GM18907 (cell line): ENCODE data around the gene DSG2.
"Not testable (repeated sequence)": the region's sequence is repeated elsewhere in the genome, so short reads cannot be mapped to it uniquely, and the experiment has no call there.

Source experiments
- ATAC-seq: cut with Tn5 transposase; IDR thresholded peaks from one replicate; pipeline ENCODE4 v1.9.1; 2021; ENCODE audit warnings: mild to moderate bottlenecking, moderate library complexity; ENCODE audit not compliant: unreplicated experiment

The DSG2 gene

DNA sequence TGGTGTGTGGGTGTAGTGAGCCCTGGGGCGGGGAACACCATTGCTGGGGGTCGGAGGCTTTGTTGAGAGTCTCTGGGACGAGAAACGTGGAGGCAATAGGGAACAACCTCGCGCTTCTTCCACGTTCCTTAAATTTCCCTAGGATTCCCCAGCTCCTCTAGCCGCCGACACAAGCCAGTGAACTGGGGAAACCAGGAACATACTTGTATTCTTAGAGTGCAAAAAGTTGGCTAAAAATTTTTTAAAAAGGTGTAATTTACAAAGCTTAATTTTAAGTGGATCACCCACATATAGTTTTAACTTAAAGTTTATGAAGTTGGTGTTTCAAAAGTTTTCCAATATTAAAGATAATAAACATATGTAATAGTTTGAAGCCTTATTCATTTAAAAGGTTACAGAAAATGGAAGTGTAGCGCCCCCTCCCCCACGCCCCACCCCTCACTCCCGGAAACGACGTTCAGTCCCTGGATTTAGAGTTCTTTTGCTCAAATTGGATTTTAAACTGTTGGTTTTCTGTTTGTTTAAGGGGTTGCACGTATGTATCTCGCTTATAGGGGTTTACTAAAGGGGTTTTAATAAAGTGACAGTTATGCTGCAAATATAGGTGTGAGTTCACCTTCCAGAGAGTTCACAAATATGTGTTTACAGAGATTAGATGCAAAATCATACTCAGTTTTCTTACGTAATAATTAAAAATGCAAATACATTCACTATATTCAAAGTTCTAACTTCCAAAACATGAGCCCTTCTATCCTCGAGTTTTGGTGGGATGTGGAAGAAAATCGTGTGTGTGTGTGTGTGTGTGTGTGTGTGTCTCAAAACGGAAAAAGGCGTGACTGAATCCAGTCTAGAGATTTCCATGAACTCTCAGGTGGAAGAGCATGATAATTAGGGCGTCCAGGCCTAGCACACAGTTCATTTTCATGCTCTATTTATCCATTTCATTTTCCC, 872 bp downstream of the DSG2 start:
- ATAC-seq = peak; percentile 36

DNA sequence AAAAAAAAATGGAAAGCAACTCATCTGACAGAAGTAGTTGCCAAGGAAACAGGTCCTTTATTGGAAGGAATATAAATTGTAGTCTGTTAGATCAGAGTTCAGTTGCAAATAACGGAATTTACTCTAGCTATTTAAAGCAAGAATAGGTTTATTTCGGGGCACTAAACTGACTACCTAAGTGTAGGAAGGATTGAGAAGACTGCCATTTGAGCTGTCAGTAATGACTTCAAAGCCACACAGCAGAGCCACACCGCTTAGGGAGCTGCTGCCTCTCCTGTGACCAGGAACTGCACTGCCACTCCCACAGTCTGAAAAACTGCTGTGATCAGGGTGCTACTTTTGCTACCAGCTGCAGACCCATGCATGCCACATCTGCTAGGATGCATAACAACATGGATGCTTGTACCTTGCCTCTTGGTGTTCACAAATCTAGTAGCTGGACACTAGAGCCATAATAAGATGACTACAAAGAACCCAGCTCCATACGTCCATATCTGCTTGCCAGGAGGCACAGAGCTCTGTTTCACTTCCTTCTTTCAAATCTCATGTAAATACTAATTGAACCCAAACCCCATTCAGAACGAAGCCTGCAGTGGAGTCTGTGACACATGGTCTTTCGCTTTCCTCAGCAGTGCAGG, 2.2 kb downstream of the DSG2 start:
- peak; percentile 90 for ATAC-seq

DNA sequence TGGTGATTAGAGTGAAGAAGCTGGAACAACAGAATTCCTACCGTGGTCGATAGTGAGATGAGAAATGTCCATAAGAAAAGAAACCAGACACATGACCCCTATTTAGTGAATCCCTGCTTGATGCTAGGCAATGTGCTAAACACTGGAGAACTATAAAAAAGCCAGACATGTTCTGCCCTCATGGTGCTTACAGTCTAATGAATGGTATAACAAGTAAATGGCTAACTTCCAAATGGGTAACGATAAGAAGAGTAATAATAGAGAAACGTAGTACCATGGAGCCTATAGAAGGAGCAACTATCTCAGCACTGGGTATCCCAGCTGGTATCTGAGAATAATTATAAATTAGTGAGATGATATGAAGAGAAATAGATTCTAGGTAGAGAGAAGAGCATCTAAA, 5.0 kb downstream of the DSG2 start:
- no peak for ATAC-seq

DNA sequence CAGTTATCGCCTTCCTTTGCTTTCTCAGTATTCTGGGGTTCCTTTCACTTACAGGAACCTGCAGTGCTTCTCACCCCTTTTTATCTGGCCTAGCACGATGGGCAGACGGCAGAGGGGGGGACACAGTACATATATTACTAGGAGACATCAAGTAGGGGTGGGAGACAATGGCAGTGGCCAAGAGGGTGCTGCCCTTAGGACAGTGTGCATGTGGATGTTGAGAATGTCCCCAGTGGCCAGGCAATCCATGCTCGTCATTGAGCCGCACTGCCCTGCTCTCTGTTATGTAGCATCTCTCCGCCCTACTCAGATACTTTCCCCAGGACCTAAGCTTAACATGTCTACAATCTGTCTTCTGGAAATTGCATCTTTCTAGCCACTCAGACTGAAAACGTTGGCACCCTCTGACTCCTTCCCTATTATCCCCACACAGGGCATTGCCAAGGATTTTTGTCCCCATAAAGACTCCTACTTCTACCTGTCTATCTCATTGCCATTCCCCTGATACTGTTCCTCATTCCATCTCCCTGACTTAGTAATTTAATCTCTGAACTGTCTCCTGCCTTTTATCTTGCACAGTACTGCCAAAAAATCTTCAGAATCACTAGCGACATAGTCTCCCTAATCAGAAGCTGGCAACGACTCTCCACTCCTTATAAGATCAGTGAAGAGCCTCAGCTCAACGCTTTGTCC, 6.6 kb downstream of the DSG2 start:
- no peak for ATAC-seq

DNA sequence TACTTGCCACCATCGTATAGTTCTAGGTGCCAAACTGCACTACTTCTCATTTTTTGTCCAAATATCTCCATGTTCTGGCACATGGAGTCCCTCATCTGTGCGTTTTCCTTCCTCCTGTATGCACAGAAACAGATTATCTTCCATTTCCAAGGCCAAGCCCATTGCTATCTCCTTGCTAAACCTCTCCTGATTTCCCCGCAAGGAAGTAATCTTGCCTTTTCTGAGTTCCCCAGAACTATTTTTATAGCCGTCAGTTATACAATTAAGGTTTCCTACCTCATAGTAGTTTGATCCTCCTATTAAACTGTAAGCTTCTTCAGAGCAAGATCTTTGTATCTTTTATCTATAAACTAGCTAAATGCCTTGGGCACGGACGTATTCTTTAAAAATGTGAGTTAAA, 7.2 kb downstream of the DSG2 start:
- no peak for ATAC-seq

DNA sequence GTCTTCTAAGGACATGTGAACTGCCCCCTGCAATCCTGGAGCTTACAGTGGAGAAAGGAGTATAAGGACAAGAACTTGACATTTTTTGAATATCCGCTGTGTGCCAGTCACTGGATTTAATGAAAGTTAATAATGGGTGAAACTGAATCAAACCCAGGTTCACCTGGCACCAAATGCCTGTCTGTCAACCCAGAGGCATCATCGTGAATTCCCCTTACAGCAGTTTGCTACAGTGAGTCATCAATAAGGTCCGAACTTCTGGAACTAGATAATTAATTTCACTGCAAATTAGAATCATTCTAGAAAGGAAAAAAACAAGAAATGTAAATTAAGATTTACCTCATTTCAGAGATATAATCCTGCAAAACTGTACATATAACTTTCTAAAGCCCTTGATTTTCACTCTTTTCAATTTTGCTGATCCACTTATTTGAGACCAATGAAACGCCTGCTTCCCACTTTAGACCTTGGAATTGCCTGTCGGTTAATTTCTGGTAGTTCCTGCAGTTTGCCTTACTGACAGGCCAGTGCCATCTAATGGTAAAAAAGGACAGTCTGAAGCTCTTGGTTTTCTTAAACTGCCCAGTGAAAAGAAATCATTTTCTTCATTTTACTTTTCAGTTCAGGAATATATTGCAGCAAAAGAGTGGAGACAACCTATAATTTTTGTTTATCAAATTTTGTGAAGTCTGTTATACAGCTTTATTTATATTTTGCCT, 8.2 kb downstream of the DSG2 start:
- ATAC-seq = no peak

DNA sequence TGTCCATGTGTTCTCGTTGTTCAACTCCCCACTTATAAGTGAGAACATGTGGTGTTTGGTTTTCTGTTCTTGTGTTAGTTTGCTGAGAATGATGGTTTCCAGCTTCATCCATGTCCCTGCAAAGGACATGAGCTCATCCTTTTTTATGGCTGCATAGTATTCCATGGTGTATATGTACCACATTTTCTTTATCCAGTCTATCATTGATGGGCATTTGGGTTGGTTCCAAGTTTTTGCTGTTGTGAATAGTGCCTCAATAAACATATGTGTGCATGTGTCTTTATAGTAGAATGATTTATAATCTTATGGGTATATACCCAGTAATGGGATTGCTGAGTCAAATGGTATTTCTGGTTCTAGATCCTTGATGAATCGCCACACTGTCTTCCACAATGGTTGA, 9.1 kb downstream of the DSG2 start:
- not testable (repeated sequence) for ATAC-seq

DNA sequence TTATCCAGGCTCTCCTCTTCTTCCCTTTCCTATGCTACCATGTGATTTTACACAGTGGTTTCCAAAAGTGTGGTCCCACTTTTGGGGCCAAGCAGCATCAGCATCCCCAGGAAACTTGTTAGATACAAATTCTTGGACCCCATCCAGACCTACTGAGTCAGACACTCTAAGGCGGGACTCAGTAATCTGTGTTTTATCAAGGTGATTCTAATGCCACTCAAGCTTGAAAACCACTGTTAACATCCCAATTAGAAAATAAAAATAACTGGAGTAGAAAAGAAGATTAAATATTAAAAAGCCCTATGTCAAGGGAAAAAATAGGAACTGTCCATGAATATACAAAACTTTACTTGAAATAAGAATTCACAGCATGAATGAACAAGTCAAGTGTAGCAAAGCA, 10.8 kb downstream of the DSG2 start:
- no peak for ATAC-seq

DNA sequence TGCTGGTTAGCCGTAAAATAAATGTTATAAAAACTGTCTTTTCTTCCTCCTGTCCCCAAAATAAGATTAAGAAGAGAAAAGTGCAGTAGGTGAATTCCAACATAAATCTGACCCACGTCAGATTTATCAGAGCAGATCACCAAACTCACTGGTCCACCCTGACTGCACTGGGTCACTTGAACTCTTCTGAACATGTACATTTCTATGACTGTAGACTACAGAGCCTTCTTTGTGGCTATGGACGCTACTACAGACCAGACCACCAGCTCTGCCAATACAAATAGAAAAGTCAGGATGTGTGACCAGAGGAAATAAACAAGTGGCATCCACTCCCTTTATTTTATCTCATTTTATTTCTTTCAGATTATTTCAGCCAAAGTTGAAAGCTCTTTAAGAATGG, 11.6 kb downstream of the DSG2 start:
- no peak for ATAC-seq

DNA sequence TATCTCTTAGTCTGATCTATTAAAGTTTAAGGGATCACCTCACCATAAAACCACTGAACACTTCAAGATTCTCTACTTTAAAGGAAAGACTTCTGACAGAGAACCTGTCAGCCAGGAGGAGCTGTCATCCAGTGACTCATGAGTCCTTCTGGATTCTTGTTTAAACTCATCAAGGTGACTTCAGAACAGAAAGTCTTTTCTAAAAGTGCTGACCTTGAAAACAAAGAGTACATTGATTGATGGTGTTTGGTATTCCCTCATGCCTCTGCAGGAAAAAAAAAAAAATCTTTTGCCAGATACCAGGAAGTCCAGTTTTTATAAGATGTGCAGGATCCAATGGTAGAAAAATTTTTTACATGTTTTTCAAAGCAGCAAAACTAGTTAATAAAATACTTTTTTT, 12.3 kb downstream of the DSG2 start:
- ATAC-seq = no peak

DNA sequence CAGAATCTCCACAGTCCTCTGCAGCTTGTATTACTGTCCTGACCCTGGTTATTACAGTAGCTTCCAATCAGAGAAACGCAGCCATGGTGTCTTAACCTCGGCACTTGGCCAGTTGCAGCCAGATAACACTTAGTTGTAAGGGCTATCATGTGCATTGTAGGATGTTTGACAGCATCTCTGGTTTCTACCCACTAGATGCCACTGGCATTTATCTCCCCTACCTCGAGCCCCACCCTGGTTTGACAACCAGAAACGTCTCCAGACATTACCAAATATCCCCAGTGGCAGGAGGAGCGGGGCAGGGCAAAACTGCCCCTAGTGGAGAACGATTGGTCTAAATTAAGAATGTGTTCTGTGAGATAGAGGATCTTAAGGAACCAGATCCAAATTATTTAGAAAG, 13.1 kb downstream of the DSG2 start:
- ATAC-seq = no peak

DNA sequence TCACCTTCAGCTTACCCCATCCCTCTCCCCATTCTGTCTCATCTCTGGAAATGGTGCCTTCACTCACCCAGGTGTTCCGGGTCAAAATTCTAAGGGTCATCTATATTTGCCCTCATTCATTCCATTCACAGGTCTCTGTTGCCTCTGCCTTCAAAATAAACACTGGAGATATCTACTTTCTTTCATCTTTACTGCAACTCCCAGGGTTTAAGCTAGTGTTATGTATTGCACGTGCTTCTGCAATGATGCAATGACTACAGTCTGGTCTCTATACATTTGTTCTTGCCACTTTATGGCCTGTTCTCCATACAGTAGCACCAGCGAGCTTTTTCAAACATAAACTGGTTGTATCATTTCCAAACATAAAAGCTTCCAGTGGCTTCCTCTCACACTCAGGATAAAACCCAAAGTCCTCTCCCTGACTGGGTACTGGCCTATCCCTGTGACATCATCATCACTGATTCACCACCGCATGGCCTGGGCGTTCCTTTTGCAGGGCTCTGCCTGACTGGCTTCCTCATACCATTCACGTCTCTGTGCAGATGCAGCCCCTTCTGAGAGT, 14.3 kb downstream of the DSG2 start:
- no peak for ATAC-seq

DNA sequence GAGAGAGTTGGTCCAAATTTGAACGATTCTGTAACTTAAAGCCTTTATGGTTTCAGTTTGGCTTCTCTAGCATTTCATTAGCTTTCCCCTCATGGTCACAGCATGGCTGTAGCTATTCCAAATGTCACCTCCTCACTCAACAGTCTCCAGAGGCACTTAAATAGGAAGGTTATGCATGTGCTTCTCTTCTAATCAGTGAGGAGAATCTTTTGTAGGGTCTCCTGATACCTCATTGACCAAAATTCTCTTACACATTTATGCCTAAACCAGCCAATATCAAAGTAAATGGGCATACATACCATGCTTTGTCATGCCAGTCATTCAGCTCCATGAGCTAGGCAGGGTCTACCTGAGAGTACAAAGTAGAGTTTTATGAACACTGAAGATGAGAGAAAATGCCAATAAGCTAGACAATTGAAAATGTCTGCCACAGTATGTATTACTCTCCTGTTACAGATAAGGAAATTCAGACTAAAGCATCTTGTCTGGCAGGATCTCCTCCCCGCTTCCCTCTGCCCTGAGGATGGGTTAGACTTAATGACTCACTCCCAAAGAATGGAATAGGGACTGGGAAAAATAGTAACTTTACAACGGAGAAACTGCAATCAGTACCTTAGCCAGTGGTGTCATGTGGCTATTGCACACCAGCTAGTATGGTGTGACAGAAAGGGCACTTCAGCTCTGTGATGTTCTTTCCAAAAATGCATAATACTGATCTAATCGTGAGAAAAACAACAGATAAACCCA, 15.4 kb downstream of the DSG2 start:
- no peak for ATAC-seq

DNA sequence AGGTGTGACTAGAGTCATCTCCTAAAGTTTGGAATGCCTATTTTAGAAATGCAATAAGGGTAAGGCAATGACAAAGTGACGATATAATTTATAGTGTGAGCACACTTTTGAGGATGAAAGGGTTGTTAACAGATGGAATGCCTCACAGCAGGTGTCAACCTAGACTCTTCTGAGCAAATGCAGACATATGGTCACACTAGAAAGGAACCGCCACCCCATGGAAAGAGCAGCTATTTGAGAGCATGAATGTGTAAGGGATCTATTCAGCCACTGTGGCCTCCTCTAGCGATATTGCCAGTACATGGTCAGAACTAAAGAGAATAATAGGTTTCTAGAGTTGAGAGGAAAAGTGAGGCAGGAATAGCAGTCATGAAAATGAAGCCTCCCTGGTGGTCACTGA, 18.5 kb downstream of the DSG2 start:
- ATAC-seq = no peak

DNA sequence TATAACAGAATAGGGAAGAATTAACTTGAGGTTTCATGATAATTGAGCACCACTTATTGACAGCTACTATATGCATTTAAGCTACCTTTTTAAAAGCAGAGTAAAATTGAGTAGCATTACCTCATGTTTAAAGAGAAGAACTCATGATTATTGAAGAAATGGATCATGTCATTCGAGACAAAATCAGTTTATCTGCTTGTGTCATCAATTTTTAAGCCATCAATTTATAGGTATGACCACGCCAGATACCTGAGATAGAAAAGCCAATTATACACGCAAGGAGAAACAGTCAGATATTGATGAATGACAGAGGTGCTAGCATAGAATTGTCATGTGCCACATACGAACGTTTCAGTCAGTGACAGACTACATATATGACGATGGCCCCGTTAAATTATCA, 28.4 kb downstream of the DSG2 start:
- ATAC-seq = no peak

DNA sequence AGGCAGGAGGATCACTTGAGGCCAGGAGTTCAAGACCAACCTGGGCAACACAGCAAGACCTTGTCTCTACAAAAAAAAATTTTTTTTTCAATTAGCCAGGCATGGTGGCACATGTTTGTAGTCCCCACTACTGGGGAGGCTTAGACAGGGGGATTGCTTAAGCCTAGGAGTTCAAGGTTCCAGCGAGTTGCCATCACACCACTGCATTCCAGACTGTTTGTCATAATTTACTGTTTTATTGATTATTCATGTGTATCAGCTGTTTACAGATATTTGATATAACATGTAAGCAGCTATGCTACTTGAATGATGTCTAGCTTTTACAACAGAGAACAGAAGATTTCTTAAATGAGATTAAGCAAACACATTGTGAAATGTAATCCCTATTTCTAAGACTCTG, 35.3 kb downstream of the DSG2 start:
- no peak for ATAC-seq

DNA sequence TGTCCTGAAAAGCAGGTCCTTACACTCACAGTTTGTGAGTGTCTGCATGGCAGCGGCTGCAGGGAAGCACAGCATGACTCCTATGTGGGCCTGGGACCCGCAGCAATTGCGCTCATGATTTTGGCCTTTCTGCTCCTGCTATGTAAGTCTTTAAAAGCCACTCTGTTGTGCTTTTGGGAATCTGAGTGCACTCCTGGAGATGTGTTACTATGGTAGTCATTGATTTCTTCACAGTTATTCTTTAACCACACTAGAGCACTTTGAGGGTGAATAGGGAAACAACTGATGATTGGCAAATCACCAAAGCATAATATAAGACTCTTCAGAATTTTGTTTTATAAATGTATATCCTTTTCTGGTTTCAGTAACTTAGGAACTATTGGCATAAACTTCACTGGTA, 40.9 kb downstream of the DSG2 start:
- ATAC-seq = no peak

DNA sequence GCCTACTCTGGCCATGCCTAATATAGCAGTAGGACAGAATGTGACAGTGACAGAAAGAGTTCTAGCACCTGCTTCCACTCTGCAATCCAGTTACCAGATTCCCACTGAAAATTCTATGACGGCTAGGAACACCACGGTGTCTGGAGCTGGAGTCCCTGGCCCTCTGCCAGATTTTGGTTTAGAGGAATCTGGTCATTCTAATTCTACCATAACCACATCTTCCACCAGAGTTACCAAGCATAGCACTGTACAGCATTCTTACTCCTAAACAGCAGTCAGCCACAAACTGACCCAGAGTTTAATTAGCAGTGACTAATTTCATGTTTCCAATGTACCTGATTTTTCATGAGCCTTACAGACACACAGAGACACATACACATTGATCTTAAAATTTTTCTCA, 48.5 kb downstream of the DSG2 start:
- no peak for ATAC-seq

DNA sequence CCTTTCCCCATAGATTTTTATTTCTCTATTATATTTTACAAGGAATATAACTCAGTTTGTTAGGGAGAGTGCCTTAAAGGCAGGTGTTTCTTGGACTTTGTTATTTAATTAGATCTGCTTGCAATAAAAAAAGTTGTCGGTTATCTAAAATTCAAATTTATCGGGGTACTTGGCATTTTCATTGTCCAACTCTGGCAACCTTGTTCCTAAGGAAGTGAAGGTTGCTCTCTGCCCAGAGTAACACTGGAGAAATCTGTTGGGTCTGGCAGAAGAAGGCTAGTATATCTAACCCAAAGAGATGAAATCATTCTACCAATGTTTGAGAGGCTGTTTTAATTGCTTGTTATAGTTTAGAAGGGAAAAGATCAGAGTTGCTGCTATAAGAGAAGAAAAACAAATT, 50.9 kb downstream of the DSG2 start:
- ATAC-seq = no peak

DNA sequence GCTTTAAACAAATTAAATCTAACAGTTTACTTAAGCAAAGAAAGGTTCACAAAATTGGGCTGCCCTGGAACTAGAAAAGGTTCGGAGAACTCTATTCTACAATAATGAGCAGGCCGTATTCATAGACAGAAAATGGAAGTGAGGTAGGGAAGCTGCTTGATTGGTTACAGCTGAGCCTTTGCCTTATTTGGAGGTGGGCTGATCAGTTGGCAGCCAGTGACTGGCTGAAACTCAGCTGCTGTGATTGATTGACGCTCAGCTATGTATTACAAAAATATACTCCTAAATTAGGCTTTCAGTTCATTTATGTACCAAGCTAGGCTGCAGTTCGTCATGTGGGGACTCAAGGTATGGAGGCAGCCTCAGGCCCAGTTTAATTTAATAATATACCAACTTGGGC, 51.4 kb downstream of the DSG2 start:
- ATAC-seq = no peak
